ELF-1 (cell line): ENCODE data around the gene TTLL12.

Source experiments
- DNase-seq: peaks from one replicate; pipeline ENCODE4 v3.0.0-alpha.2; 2016; ENCODE audit warnings: low read depth, low spot score

TTLL12 gene

DNA sequence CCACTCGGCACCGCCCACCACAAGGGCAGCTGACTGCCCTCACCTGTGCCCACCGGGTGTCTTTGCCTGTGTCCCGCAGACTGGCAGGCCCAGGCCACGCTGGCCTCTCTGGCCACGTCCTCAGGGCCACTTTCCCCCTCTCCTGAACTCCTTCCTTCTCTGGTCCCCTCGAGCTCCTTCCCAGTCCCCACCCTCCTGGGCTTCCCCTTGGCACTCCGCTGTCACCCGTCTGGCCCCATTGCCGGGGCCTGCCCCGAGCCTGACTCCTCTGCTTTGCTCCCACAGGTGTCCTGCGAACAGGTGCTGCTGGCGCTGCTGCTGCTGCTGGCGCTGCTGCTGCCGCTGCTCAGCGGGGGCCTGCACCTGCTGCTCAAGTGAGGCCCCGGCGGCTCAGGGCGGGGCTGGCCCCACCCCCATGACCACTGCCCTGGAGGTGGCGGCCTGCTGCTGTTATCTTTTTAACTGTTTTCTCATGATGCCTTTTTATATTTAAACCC, 58.0 kb downstream of the TTLL12 start:
- no peak for DNase-seq

DNA sequence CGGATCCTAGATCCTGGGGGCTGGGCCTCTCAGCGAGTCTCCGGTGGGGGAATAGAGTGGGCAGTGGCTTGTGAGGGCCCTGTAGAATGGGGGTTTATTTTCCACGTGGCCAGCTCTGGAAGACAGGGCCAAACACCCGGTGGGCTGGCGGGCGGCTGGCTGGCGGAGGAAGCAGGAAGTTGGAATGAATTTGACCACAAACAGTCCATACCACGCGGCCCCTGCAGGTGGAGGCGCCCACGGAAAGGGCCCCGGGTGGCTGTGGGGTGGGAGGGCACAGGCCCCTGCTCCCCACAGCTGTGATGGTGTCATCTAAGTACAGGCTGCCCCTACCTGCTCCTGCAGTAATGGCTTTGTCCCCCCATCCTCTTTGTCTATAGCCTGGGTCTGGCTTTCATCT, 58.8 kb downstream of the TTLL12 start:
- no peak for DNase-seq

DNA sequence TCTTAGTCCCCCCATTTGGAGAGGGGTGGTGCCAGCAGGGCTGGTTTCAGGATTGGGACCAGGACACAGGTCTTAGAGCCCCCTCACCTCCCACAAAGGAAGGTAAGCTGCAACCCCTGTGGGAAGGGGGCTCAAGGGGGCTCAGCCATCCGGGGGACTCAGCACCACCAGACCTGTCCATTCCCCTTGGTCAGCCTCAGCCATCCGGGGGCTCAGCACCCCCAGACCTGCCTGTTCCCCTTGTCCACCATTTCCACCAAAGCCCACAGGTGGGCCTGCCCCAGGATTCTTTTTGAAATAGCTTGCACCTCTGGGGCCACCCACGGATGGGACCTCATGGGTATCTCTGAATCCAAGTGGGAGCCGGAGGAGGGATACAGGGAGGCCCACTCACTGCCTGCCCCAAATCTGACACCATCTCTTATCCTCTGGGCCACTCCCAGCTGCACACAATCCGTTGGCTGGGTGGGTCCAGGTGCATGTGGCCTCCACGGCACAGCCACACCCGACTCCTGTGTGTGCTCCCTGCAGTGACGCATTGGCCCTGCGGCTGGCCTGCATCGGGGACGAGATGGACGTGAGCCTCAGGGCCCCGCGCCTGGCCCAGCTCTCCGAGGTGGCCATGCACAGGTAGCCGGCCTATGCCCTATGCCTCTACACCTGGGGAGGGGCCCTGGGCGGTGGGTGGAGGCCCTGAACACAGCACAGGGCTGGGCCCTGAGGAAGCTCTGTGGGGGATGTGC, 59.6 kb downstream of the TTLL12 start:
- DNase-seq = no peak

DNA sequence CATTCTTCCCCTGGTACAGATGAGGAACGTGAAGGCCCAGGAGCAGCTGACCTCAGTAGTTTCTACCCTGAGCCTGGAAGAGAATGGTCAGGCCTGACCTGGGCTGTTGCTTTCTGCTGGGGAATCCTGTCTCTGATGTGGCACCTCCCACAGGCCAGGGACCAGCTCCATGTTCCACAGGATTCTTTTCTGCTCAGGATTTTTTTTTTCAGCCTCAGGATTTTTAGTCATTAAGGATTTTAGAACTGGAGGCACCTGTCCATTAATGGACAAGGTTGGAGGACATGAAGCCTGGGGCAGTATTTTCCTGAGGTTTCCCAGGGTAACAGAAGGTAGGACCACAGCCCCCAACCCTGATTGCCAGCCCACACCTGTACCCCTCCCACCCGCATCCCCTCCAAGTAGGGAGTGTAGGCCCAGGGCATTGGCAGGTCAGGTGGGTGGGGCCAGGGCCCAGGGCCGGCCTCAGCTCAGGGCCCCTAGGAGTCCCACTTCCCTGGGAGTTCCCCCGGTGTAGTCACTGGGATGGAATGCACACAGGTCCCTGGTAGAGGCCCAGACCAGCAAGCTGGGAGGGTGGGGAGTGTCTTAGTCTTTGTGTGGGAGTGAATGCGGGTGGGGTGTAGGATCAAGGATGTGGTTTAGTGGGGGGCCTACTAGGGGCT, 60.3 kb downstream of the TTLL12 start:
- peak; percentile 46 for DNase-seq

DNA sequence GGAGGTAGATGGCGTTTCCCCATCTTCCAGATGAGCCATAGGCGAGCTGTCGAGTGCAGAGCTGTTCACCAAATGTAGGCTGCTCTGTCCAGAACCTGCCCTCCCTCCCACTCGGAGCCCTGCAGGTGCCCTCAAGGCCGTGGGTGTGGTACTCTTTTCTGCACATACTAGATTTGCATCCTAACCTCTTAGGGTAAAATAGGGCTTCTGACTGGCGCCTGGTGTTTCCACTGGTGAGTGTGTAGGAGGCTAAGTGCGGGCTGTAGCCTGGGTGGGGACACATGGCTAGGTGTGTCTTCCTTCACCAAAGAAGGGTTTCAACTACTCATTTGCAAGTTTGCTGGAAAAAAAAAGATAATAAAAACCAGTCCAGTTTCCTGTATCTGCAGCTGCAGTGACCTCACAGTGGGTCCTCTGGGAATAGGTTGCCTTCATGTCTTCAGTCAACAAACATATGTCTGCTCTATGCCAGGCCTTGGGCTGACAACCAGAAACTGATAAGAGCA, 67.9 kb downstream of the TTLL12 start:
- DNase-seq = no peak

GRCh38 chr22:43118024-43118849, 68.7 kb downstream of the TTLL12 start:
- no peak for DNase-seq

DNA sequence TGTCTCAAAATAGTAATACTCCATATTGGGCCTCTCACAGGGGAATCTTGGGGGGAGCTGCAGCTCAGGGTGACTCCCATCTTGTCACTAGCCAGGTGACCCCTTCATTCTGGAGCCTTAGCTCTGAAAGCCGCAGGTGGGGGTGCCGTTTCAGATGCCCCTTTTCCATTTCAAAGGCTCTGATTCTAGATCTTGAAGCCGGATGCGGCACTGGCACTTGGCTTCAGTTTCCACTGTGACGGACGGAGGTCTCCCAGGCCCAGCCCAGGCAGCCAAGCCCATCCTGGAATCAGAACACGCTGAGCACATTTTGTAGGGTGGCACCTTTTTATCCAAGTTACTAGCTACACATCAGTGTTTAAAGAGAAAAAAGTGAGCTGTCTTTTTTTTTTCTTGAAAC, 70.0 kb downstream of the TTLL12 start:
- no peak for DNase-seq
